Stimulated activated CD8-positive, alpha-beta memory T cell treated with anti-CD3 and anti-CD28 coated beads, Interleukin-15, amount 100 ng/mL, for 1 hour (primary cell): ENCODE data around the gene VIT.

Experiments used
- DNase-seq: peaks from one replicate; pipeline ENCODE4 v3.0.0-alpha.2; 2020; ENCODE audit warnings: low read depth

VIT gene

GRCh38 chr2:36696533-36696932, at the start of gene VIT:
Gene VIT, plus strand, starts transcription at chr2:36696707. Its CDS starts 19,664 bp downstream, at chr2:36716371.
- DNase-seq = no peak

GRCh38 chr2:36650031-36650829, 46.3 kb upstream of the VIT start:
- DNase-seq = no peak

- no peak for DNase-seq
Measured at GRCh38 chr2:36653155-36653554, 43.4 kb upstream of the VIT start.

GRCh38 chr2:36653967-36654694, 42.4 kb upstream of the VIT start:
- DNase-seq = no peak

GRCh38 chr2:36655453-36655852, 41.1 kb upstream of the VIT start:
- DNase-seq = no peak

- no peak for DNase-seq
Measured at GRCh38 chr2:36657703-36658102, 38.8 kb upstream of the VIT start.

- DNase-seq = no peak
Measured at GRCh38 chr2:36658277-36658748, 38.2 kb upstream of the VIT start.

- DNase-seq = no peak
Measured at GRCh38 chr2:36659218-36659617, 37.3 kb upstream of the VIT start.

GRCh38 chr2:36659872-36660312, 36.6 kb upstream of the VIT start:
- no peak for DNase-seq

- DNase-seq = no peak
Measured at GRCh38 chr2:36662638-36663037, 33.9 kb upstream of the VIT start.

GRCh38 chr2:36663295-36663694, 33.2 kb upstream of the VIT start:
- DNase-seq = no peak

- no peak for DNase-seq
Measured at GRCh38 chr2:36663851-36664695, 32.4 kb upstream of the VIT start.

- DNase-seq = no peak
Measured at GRCh38 chr2:36664696-36665076, 31.8 kb upstream of the VIT start.

GRCh38 chr2:36667931-36668330, 28.6 kb upstream of the VIT start:
- no peak for DNase-seq

GRCh38 chr2:36670881-36671595, 25.5 kb upstream of the VIT start:
- no peak for DNase-seq

GRCh38 chr2:36671731-36672130, 24.8 kb upstream of the VIT start:
- DNase-seq = no peak

- no peak for DNase-seq
Measured at GRCh38 chr2:36672199-36672598, 24.3 kb upstream of the VIT start.

- DNase-seq = no peak
Measured at GRCh38 chr2:36675579-36676282, 20.8 kb upstream of the VIT start.

- DNase-seq = no peak
Measured at GRCh38 chr2:36676364-36676763, 20.1 kb upstream of the VIT start.

GRCh38 chr2:36677386-36677785, 19.1 kb upstream of the VIT start:
- no peak for DNase-seq

- no peak for DNase-seq
Measured at GRCh38 chr2:36677996-36678605, 18.4 kb upstream of the VIT start.
